HG03354 (cell line): ENCODE data around the gene CDYL2.
"Not testable (repeated sequence)": the region's sequence is repeated elsewhere in the genome, so short reads cannot be mapped to it uniquely, and the experiment has no call there.

Experiments
- ATAC-seq: cut with Tn5 transposase; IDR thresholded peaks from one replicate; pipeline ENCODE4 v1.9.1; 2021; ENCODE audit warnings: mild to moderate bottlenecking; ENCODE audit not compliant: unreplicated experiment, poor library complexity, severe bottlenecking

The CDYL2 gene

DNA sequence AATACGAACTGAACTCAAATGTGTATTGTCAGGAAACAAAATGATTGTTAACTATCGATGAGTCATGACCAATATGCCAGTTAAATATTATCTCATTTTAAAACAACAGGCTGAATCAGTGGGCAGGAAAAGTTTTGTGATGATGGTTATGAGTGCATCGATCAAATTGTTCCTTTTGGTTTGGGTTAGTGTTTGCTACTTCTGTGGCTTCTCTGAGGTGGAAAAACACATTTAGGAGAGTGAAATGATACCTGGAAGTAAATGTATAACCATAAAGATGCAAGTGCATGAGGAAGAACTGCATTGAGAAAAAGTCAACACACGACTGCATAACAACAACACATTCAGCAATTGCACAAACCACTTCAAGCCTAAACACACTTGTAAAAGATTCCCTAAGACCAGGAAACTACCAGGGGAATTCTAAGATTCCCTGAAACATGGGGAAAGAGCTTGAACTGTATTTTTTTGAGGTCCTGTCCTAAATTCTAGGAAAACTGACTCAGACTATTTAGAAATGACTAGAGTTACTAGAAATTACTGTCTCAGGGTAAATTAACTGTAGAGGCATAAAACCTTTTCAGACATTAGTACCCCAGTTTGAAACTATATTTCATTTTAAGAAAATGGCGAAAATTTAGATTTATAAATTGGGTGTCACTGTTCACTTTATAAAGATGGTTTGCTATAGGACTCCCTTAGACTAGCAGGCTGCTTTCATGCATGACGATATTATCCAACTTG lies 44.8 kb downstream of the CDYL2 start:
- ATAC-seq = peak; percentile 75

DNA sequence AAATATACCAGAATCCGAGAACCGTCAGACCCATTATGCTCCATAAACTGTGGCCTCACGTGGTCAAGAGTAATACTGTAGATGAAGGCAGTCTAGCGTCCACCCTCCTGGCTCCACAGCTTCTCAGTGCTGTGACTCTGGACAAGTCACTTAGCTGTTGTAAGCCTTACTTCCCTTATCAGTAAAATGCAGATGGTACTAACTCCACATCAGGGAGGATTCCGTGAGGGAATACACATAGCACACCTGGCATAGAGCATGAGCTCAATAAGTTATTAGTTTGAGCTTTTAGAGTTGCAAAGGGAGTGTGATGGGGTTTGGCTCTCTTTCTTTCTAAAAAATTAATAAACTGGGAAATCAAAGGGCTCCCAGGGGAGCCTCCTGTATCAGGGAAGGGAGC lies 49.9 kb downstream of the CDYL2 start:
- ATAC-seq = no peak

DNA sequence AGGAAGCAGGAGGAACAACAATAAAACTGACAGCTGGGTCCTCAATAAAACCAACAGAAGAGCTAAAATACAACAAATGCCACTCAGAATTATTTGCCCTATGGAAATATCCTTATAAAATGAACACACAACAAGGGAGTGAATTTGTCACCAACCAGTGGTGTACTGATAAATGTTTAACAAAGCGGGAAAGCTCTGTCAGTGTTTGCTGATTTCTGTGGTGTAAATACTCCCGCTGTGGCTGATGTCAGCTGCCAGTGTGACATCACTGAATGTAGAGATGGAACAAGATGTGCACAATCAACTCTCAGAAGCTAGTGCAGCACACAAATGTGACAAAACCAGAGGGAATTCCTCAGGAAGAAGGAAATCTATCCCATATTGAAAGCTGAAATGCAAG lies 51.9 kb downstream of the CDYL2 start:
- ATAC-seq = no peak

DNA sequence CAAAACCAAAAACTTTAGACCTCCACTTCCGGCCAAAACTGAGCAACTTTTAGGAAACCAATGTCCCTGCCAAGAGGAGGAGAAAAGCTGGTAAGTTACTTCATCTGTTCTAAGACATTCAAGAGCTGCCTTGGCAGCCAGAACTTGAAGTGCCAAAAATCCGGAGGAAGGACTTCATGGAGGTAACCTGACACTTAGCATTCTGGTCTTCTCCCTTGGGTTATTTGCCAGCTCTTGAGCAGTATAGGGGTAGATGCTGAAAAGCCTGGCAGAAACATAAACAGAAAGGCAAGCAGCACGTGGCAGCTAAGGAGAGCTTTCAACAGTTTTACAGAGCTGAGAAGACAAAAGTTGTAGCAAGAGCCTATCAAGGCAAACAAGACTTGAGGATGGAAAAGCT lies 53.2 kb downstream of the CDYL2 start:
- no peak for ATAC-seq

DNA sequence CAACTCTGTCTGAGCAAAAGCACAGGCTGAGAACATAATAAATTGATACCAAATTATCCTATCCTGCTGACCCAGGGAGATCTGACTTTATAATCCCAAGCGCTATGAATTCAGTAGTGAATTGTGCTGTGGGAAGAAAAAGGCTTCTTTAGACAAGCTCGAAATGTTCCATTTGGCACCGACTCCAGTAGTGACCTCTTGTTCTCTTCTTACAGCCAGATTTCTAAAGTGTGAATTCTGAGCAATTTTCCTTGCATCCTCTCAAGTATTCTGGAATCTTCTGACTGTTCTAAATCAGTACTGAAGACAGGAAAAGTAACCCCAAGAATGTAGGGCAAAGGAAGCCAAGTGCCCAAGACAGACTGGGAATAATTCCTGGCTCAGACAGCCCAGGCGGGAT lies 58.2 kb downstream of the CDYL2 start:
- ATAC-seq = no peak

DNA sequence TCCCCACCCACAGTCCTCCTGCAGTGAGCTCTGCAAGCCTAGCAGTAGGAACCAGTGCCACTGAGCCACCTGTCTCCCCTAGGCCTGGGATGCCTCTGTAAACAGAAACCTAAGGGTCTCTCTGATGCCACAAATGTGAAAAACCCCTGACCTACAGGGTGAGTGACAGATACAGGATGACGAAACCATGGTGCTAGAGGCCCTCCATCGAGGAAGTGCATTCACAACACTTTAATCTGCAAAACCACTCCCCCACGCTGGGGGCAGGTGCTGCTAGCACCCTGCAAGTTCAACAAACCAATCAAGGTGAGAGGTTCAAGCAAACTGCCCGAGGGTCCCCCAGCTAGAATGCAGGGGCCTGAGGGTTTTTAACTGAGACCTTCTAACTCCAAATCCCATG lies 59.5 kb downstream of the CDYL2 start:
- no peak for ATAC-seq

DNA sequence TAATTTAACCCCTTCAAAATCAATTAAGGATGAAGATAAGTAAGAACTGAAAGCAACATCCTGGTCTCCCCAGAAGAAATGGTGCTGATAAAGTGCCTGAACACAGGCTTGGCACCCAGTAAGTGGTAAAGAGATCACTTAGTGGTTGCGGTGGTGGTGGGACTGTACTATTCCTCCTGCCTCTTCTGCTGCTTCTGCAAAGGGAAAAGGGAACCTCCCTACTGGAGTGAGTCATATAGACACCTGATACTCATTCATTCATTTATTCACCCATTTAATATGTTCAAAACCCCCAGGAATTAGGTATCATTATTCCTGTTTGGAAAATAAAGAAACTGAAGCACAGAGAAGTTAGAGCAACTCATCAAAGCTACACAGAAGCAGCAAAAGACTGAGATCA lies 60.6 kb downstream of the CDYL2 start:
- ATAC-seq = no peak

DNA sequence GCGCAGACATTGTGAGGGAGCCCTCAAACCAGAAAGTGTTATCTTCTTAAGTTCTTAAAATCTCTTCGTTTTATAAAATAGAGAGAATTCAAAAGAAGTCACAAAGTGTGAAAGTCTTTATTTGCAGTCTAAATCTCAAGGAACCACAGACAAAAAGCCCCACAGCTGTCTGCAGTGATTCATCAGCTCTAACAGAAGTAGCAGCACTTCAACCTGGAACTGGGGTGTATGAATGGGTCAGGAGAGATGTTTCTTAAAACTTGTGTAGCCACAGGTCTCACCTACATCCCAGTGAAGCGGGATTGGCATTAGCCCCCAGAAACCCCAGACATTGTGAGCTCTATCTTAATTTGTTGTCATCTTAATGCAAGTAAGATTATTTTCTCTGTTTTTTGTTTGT lies 61.1 kb downstream of the CDYL2 start:
- ATAC-seq = no peak

DNA sequence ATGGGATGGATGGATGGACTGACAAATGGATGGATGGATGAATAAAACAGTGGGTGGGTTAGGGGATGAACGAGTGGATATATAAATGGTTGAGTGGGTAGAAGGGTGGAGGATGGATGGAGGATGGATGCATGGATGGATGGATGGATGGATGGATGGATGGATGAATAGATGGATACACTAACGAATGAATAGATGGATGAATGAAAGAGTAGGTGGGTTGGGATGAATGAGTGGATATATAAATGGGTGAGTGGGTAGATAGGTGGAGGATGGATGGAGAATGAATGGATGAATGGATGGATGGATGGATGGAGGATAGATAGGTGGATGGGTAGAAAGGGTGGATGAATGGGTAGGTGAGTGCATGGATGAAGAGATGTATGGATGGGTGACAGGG lies 62.1 kb downstream of the CDYL2 start:
- no peak for ATAC-seq

DNA sequence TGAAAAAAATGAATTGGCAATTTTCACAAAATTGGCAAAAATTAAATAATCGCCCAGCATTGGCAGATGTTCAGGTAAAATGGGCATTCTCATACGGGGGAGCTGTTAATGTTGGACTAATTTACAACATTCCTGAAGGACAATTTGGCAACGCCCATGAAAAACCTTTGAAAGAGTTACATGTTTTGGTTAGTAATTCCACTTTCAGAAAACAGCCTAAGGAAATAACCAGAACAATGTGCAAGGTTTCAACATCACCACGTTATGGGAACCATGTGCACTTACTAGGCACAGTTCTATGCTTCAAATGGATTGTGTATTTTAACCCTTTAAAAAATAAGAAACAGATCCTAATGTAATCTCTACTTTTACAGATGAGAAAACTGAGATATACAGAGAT lies 62.7 kb downstream of the CDYL2 start:
- ATAC-seq = no peak

DNA sequence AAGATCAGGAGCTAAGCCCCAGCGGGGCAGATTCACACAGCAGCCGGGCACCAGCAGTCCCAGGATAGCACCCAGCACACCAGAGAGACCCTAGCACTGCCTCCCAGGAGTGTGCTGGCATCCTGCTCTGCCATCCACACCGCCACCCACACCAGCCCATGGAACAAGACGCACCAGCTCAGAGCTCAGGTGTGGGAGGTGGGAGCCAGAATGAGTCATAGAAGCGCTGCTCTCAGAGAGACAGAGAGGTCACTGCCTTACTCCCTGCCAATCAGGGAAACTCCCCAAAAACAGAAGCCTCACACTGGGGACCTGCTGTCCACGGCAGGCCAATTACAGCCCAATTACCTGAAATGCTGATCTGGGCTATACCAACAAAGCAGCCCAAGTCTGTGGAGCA lies 64.9 kb downstream of the CDYL2 start:
- ATAC-seq = no peak

DNA sequence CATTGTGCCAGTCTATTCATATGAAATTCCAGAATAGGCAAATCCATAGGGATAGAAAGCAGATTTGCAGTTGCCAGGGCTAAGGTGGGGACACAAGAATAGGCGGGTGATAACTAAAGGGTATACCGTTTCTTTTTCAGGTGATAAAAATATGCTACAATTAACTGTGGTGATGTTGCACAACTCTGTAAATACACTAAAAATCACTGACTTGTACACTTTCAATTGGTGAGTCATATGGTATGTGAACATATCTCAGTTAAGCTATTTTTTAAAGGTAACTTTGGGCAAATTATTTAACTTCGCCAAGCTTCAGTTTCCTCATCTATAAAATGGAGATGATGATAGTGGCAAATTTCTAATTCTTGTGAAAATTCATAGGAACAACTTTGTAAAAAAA lies 65.9 kb downstream of the CDYL2 start:
- no peak for ATAC-seq

DNA sequence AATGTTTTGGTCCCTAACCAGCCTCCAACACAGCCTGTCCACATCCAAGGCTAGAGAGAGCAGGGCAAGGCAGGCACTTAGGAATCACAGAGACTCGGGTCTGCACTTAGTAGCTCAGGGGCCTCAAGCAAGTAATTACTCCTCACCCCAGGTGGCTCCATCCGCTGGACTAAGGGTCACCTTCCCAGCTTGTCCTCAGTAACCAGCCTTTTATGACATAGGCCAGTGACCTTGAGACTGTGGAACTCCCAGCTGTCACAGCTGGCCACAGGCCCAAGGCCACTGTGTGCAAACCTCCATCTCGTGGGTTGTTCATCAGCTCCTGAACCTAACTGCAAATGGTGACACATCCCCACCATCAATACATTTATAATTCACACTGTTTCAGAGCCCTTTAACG lies 68.6 kb downstream of the CDYL2 start:
- ATAC-seq = no peak

DNA sequence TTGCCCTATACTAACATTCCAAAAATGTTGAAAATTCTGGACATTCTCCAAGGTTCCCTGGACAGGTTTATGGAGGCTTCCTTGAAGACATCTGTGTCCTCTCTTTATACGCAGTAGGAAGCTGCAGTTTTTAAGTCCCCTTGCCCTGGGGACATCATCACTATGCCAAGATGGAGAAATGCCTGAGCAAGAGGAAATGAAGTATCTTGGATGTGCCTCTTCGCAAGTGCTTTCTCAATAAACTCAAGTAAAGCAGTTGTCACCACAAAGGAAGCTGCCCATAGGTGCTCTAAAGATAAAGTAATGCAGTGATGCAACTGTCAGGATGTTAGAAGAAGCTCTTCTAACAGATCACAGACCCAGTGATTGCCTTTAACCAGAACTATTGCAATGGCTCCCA lies 71.0 kb downstream of the CDYL2 start:
- ATAC-seq = no peak

DNA sequence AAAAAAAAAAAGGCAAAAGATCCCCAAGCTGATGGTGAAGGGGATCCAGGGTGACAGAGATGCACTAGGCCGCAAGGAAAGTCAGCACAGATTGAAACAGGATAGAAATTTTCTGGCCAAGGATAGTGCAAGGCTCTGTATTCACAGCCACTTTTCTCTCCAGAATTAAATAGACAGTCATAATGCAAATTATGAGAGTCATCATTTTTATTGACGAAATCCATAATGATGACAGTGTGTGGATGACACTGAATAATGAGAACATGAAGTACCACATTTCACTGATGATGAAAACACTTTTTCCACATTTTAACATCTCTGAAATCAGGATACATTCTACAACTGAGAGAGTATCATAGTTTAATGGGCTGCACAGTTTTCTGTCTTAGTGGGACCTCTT lies 72.5 kb downstream of the CDYL2 start:
- ATAC-seq = no peak

DNA sequence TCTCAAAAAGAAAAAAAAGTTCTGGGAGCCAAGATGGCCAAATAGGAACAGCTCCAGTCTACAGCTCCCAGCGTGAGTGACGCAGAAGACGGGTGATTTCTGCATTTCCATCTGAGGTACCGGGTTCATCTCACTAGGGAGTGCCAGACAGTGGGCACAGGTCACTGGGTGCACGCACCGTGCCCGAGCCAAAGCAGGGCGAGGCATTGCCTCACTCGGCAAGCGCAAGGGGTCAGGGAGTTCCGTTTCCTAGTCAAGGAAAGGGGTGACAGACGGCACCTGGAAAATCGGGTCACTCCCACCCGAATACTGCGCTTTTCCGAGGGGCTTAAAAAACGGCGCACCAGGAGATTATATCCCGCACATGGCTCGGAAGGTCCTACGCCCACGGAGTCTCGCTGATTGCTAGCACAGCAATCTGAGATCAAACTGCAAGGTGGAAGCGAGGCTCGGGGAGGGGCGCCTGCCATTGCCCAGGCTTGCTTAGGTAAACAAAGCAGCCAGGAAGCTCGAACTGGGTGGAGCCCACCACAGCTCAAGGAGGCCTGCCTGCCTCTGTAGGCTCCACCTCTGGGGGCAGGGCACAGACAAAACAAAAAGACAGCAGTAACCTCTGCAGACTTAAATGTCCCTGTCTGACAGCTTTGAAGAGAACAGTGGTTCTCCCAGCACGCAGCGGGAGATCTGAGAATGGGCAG lies 77.2 kb downstream of the CDYL2 start:
- ATAC-seq = not testable (repeated sequence)

DNA sequence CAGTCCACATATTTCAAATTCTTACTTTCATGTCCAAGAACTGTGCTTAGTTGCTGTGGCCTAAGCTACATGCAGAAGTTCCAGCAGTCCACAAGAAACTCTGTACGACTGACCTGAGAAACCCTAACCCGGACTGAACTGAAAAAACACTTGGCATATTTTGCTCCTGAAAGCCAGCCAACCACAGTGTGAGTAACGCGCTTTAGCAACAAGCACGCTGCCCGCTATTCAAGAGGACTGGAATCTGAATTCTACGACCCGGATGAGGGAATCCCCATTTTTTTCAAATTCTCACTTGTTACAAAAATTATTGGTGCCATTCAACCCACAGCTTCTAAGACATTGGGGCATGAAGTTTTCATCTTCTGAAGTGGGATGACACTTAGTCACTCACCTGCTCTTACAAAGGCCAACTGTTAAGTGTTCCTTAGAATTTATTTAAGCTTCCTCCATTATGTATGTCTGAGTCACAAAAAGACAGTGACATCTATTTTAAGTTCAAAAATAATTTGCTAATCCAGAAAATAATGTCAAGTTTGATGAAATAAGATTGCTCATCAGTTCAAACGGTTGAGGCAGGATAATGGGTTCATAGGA lies 78.7 kb downstream of the CDYL2 start:
- ATAC-seq = no peak

DNA sequence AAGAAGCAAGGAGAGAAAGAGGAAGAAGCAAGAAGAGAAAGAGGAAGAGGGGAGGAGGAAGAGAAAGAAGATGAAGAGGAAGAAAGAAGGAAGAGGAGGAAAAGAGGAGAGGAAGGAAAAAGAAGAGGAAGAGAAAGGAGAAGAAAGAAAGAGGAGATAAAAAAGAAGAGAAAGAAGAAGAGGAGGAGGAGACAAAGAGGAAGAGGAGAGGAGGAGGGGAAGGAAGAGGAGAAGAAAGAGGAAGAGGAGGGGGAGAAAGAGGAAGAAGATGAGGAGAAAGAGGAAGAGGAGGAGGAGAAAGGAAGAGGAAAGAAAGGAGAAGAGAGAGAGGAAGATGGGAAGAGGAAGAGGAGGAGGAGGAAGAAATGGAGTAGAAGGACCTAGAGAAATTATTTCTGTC lies 80.4 kb downstream of the CDYL2 start:
- ATAC-seq = no peak

DNA sequence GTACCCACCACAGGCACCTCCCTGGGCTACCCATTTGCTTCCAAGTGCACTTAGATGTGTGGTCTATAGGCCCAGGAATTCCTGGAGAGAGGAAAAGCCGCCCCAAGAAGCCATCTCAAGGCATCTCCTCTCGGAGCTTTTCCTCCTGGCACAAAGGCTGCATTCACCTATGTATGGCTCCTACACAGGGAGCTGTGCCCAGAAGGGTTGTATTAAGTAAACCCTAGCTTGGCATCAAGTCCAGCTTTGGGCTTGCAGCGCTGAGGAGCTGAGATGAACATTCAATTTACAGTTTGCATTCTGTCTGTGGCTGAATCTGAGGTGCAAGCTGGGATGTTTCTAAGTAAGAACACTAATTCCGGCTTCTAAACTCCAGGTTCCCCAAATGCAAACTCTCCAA lies 81.3 kb downstream of the CDYL2 start:
- ATAC-seq = no peak

DNA sequence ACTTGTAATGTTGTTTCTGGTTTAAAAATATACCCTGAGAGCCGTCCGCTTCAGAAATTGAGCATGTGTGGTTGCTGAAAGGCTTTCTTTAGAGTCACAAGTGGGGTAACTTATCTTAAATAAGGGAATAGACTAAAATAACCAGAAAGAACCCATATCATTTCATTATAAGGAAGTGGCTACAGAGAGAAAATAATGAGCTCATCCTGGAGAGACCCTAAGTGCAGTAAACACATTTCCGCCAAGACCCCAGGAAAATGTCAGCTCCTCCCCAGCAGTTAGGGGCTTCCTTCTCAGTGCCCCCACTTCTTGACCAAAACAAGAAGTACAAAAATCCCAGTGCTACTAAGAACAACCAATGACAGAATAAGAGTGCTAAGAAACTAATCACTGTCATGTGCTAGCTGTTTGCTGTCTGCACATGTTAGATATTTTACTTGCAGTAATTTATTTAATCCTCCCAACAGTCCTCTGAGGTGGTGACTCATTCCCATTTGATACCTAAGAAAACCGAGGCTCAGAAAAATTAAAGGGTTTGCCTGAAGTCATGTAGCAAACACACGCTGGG lies 83.5 kb downstream of the CDYL2 start:
- ATAC-seq = no peak

DNA sequence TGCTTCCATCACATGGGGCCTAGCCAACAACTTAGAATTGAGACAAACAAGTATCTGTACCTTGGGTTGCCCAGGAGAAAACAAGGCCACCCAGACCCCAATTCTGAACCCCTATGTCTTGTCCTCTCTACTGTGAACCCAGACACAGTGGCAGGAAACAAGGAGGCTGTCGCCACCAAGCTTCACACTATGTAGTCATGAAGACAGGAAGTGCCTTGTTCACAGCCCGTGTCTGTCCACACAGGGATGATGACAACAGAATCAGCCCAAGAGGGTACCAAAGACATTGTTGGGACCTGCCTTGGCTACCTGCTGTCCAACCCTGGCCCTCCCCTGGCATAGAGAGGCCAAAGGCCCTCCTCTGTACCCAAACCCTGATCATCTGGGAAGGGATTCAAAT lies 84.8 kb downstream of the CDYL2 start:
- ATAC-seq = no peak
